Smooth muscle cell (in vitro differentiated cells): ENCODE measurements around the gene CD300E. TPM values are rescaled to one million over a fixed set of nuclear protein-coding genes. Genes with fewer than 3 reads are reported as not detected.
"Not testable (repeated sequence)": the region's sequence is repeated elsewhere in the genome, so short reads cannot be mapped to it uniquely, and the experiment has no call there.

Experiments used
- DNase-seq: peaks from one replicate; lab custom pipeline; 2025; ENCODE audit not compliant: unreplicated experiment; lab: John Stamatoyannopoulos, UW
- H2AFZ ChIP-seq: fragments of 200-600 bp; sonication (generic); 2 replicates; pipeline ENCODE4 v1.6.0; 2016; ENCODE audit warnings: antibody characterized with exemption, low read depth, mild to moderate bottlenecking
- H3F3A ChIP-seq: fragments of 200-600 bp; sonication (generic); 2 replicates; pipeline ENCODE4 v1.6.0; 2017; ENCODE audit warnings: antibody characterized with exemption, low read depth
- H3K27ac ChIP-seq: fragments of 200-600 bp; sonication (generic); 2 replicates; pipeline ENCODE4 v1.5.1; 2016; ENCODE audit warnings: low read depth, mild to moderate bottlenecking
- H3K27me3 ChIP-seq: fragments of 200-600 bp; sonication (generic); 2 replicates; pipeline ENCODE4 v1.6.1; 2016; ENCODE audit warnings: low read depth, mild to moderate bottlenecking
- H3K36me3 ChIP-seq: fragments of 200-600 bp; sonication (generic); 2 replicates; pipeline ENCODE4 v1.5.1; 2016; ENCODE audit warnings: low read depth
- H3K4me1 ChIP-seq: fragments of 200-600 bp; sonication (generic); 2 replicates; pipeline ENCODE4 v1.5.1; 2016; ENCODE audit warnings: low read depth
- H3K4me2 ChIP-seq: fragments of 200-600 bp; sonication (generic); 2 replicates; pipeline ENCODE4 v1.6.0; 2016; ENCODE audit warnings: mild to moderate bottlenecking
- H3K4me3 ChIP-seq: fragments of 200-600 bp; sonication (generic); 2 replicates; pipeline ENCODE4 v1.5.1; 2016; ENCODE audit warnings: mild to moderate bottlenecking
- H3K79me2 ChIP-seq: fragments of 200-600 bp; sonication (generic); 2 replicates; pipeline ENCODE4 v1.6.0; 2016; ENCODE audit warnings: low read depth, mild to moderate bottlenecking
- H3K9ac ChIP-seq: fragments of 200-600 bp; sonication (generic); 2 replicates; pipeline ENCODE4 v1.6.0; 2016; ENCODE audit warnings: low read depth
- H3K9me3 ChIP-seq: fragments of 200-600 bp; sonication (generic); replicated peaks from 2 replicates; pipeline ENCODE4 v1.5.1; 2016; ENCODE audit warnings: low read depth
- H4K20me1 ChIP-seq: fragments of 200-600 bp; sonication (generic); 2 replicates; pipeline ENCODE4 v1.6.0; 2016; ENCODE audit warnings: low read depth
- CTCF ChIP-seq: fragments of 200-600 bp; sonication (generic); IDR thresholded peaks from 2 replicates; pipeline ENCODE4 v1.5.1; 2017; ENCODE audit warnings: borderline replicate concordance, mild to moderate bottlenecking, antibody characterized with exemption; ENCODE audit not compliant: insufficient read depth, poor library complexity, severe bottlenecking
- WGBS: methylation state at CpG from one replicate; pipeline ENCODE4 v1.1.7; 2016; ENCODE audit warnings: low lambda C conversion rate; 5-methylcytosine and 5-hydroxymethylcytosine counted together
- polyA plus RNA-seq: library from polyadenylated mRNA; unstranded; fragments of >200 nt; fragmentation: Nextera tagmentation; extraction: Ambion mirVana; gene quantifications from 2 replicates; pipeline ENCODE4 v1.2.1, GENCODE V29; 2016
- total RNA-seq: library from RNA; depleted of rRNA; stranded (reverse); fragments of >200 nt; gene quantifications from 2 replicates; pipeline ENCODE4 v1.2.3, GENCODE V29; 2014

CD300E gene
- total and polyA plus RNA-seq, 2 experiments from 2014 or later: not detected

DNA sequence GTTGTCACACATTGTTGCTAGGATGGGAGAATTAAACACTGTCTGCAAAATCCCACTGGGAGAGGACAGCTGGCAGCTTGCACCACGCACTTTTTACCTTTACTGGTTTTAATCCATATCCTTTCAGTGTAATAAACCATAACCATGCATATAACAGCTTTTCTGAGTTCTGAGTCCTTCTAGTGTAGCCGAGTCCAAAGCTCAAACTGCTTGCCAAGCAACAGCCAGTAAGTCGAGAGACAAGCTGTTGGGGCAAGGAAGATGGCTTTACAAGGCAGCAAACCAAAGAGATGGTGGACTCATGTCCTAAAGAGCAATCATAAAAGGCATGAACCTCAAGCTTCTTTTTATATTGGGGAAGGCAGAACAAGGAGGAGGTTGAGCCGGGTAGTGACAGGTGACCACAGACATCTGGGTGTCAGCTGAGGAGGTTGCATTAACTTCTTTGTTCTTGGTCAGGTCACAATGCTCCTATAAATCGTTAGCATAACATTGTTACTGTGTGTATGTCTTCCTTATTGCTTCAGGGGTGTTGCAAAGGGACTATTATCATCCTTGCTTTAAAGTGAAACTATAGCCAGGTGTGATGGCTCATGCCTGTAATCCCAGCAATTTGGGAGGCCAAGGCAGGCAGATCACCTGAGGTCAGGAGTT lies 48.9 kb downstream of the CD300E start:
- H3K36me3 ChIP-seq: no peaks in the 10 kb centered on the region
- no peak overlapping the region for H3K4me2 ChIP-seq
- no peak for TF ChIP-seq CTCF
- H3K27me3 ChIP-seq: no peaks in the 10 kb centered on the region
- H4K20me1 ChIP-seq: no peaks in the 10 kb centered on the region
- peaks cover 6% of the 10 kb centered on the region for H3F3A ChIP-seq
- DNase-seq: no peak
- no peak overlapping the region for H3K4me3 ChIP-seq
- no peaks in the 10 kb centered on the region for H3K79me2 ChIP-seq
- no peak overlapping the region for H2AFZ ChIP-seq
- no peak overlapping the region for H3K27ac ChIP-seq
- WGBS: 85% methylated on average over 5 of the region's 5 CpGs
- no peaks in the 10 kb centered on the region for H3K9me3 ChIP-seq
- H3K4me1 ChIP-seq: peaks cover 6% of the 10 kb centered on the region
- no peak overlapping the region for H3K9ac ChIP-seq

DNA sequence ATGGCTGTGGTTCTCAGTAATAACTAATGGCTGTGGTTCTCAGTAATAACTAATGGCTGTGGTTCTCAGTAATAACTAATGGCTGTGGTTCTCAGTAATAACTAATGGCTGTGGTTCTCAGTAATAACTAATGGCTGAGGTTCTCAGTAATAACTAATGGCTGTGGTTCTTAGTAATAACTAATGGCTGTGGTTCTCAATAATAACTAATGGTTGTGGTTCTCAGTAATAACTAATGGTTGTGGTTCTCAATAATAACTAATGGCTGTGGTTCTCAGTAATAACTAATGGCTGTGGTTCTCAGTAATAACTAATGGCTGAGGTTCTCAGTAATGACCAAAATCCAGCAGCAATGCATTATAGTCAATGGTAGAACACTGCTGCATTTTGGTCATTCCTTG lies 49.9 kb downstream of the CD300E start:
- not testable (repeated sequence) for H2AFZ ChIP-seq, H3K79me2 ChIP-seq, H3K27ac ChIP-seq, H3K36me3 ChIP-seq, H3K4me2 ChIP-seq, DNase-seq, H3K27me3 ChIP-seq, H3K4me1 ChIP-seq, H3K4me3 ChIP-seq, H3K9me3 ChIP-seq, H4K20me1 ChIP-seq, H3K9ac ChIP-seq
- peaks cover 10% of the 10 kb centered on the region for H3F3A ChIP-seq

DNA sequence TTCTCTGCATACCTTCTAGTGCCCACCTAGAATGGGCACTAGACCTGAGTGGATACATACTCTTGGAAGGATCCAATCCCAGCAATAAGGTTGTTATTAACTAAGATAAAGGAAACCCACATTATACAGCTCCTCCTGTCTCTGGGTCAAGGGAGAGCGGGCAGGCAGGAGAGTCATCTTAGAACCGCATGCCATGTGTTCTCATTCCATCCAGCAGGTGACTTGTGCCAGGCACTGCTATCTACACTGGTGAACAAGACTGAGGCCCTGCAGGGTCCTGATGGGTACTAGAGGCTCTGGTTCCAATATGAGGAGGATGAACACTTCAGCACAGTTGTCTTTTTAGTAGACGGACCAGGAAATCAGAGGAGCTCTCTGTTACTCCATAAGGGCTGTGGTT lies 50.4 kb downstream of the CD300E start:
- Histone ChIP-seq H4K20me1 (no peaks in the 10 kb centered on the region), H2AFZ (no peak overlapping the region), H3K79me2 (no peaks in the 10 kb centered on the region), H3K4me3 (no peak overlapping the region), H3K36me3 (no peaks in the 10 kb centered on the region), H3K9me3 (no peaks in the 10 kb centered on the region), H3K27ac (no peak overlapping the region), H3K4me1 (peaks cover 6% of the 10 kb centered on the region), H3K9ac (no peak overlapping the region), H3F3A (peaks cover 10% of the 10 kb centered on the region), H3K27me3 (no peaks in the 10 kb centered on the region), H3K4me2 (no peak overlapping the region)
- no peak for DNase-seq
- WGBS: 86% methylated on average over 3 of the region's 3 CpGs
- TF ChIP-seq CTCF: peak; percentile 15

DNA sequence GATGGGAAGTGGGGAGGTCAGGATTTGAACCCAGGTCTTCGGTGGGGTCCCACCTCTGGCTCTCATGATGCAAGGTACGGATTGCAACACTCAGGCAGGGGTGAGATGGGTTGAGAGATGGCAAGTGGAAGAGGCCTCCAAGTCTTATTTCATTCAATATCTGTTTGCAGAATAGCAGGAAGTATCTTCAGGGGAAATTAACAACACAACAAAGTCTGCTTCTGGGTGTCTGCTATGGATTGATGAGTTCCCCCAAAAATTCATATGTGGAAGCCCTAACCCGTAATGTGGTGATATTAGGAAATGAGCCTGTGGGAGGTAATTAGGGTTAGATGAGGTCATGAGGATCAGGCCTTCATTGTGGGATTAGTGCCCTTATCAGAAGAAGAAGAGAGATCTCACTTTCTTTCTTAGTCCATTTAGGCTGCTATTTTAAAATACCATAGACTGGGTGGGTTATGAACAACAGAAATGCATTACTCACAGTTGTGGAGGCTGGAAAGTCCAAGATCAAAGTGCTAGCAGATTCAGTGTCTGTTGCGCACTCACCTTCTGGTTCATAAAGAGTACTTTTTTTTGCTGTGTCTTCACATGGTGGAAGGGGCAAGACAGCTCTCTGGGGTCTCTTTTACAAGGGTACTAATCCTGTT lies 51.8 kb downstream of the CD300E start:
- no peak for DNase-seq
- H4K20me1 ChIP-seq: no peaks in the 10 kb centered on the region
- H3K36me3 ChIP-seq: no peaks in the 10 kb centered on the region
- peaks cover 6% of the 10 kb centered on the region for H3K4me1 ChIP-seq
- no peak for TF ChIP-seq CTCF
- 73% methylated on average over 4 of the region's 4 CpGs for WGBS
- H3K79me2 ChIP-seq: no peaks in the 10 kb centered on the region
- H3K9ac ChIP-seq: no peak overlapping the region
- H3K27ac ChIP-seq: peak overlapping the region; percentile 18
- peaks cover 10% of the 10 kb centered on the region for H3F3A ChIP-seq
- no peak overlapping the region for H2AFZ ChIP-seq
- H3K4me2 ChIP-seq: no peak overlapping the region
- H3K9me3 ChIP-seq: no peaks in the 10 kb centered on the region
- H3K27me3 ChIP-seq: no peaks in the 10 kb centered on the region
- H3K4me3 ChIP-seq: no peak overlapping the region
